Heart left ventricle (tissue), 16 donors: ENCODE results near the gene LGR6. TPM values are rescaled to one million over a fixed set of nuclear protein-coding genes. Genes with fewer than 3 reads are reported as not detected.

Experiments used
- ATAC-seq, 4 donors: fragments of 200-7000 bp; cut with Tn5 transposase; one replicate each; pipeline ENCODE4 v1.9.1; 2020 to 2022; ENCODE audit warnings: moderate library complexity in 4 of 4, mild to moderate bottlenecking in 3 of 4, moderate number of reproducible peaks in 1 of 4
- DNase-seq, 5 donors: peaks; one replicate each; pipeline ENCODE4 v3.0.0-alpha.2; 2020
- H3K27ac ChIP-seq, 12 donors: fragments of 200-600 bp; sonication (generic) in 4 of 12; one replicate each; pipeline versions ENCODE4 v1.5.0 to v1.8.0; 2016 to 2022; ENCODE audit warnings: mild to moderate bottlenecking in 2 of 12
- H3K27me3 ChIP-seq, 9 donors: fragments of 200-600 bp; sonication (generic) in 2 of 9; one replicate each; pipeline versions ENCODE4 v1.5.1 to v1.8.0; 2016 to 2022; ENCODE audit warnings: mild to moderate bottlenecking in 3 of 9
- H3K36me3 ChIP-seq, 9 donors: fragments of 200-600 bp; sonication (generic) in 2 of 9; one replicate each; pipeline versions ENCODE4 v1.5.0 to v1.8.0; 2018 to 2022; ENCODE audit warnings: mild to moderate bottlenecking in 2 of 9
- H3K4me1 ChIP-seq, 12 donors: fragments of 200-600 bp; sonication (generic) in 4 of 12; one replicate each; pipeline versions ENCODE4 v1.5.0 to v1.8.0; 2016 to 2022; ENCODE audit warnings: mild to moderate bottlenecking in 3 of 12
- H3K4me3 ChIP-seq, 12 donors: fragments of 200-600 bp; sonication (generic) in 4 of 12; one replicate each; pipeline versions ENCODE4 v1.5.0 to v1.8.0; 2017 to 2022; ENCODE audit warnings: mild to moderate bottlenecking in 9 of 12, moderate library complexity in 4 of 12
- H3K9me3 ChIP-seq, 12 donors: fragments of 200-600 bp; sonication (generic) in 4 of 12; one replicate each; pipeline versions ENCODE4 v1.5.0 to v1.8.0; 2016 to 2022; ENCODE audit warnings: mild to moderate bottlenecking in 1 of 12
- CTCF ChIP-seq, 12 donors: fragments of 200-600 bp; sonication (generic) in 4 of 12; IDR thresholded peaks; one replicate each; pipeline versions ENCODE4 v1.5.0 to v1.8.0; 2018 to 2022; ENCODE audit warnings: antibody characterized with exemption in 12 of 12, mild to moderate bottlenecking in 5 of 12
- POLR2A ChIP-seq, 2 donors: fragments of 450-650 bp; IDR thresholded peaks; one replicate each; pipeline ENCODE4 v1.6.1; 2017; ENCODE audit warnings: antibody characterized with exemption in 2 of 2, mild to moderate bottlenecking in 2 of 2, moderate library complexity in 2 of 2
- WGBS, 4 donors: extraction: QIAGEN DNeasy Blood & Tissue Kit in 2 of 4; methylation state at CpG; one replicate each; pipeline versions ENCODE4 v1.1.5 to v1.1.7; 2013 to 2018; 5-methylcytosine and 5-hydroxymethylcytosine counted together
- intact Hi-C, 10 donors: fragments of 100-400 bp; cut with DNase I; formaldehyde crosslinking; loops; one replicate each; pipeline versions ENCODE4 v1.11.1 to v1.14.2; 2022
- polyA plus RNA-seq, 2 donors: library from polyadenylated mRNA; stranded (reverse); fragments of 200-250 nt; gene quantifications; one replicate each; pipeline ENCODE4 v1.2.3, GENCODE V29; 2013
- total RNA-seq, 9 donors: library from RNA; depleted of rRNA in 2 of 9; stranded (reverse); fragments of >200 nt in 2 of 9; fragmentation: NEBNext Ultra II Directional in 3 of 9; extraction: Animal tissue kit (Norgen Biotek cat#: 25700) in 3 of 9; gene quantifications; one replicate each; pipeline versions ENCODE4 v1.1.0 to v1.2.4, GENCODE V29; 2016 to 2023
- donor health status: ischemic (EF 13 %, LVEDD 7.1; RV severe dilation, severe dysfunction).
- donor health status: healthy with polysubstance abuse.
- donor health status: DM: no; HTN: yes; CAD: no.
- donor health status: DM: no; HTN: no; CAD: no.
- donor health status: ischemic (EF 25% LVEDD 6.9; RV normal size, moderate dysfunction).
- donor health status: ischemic (EF 25% LVEDD 5.7; RV mildly dilated, moderate dysfunction).
- donor health status: healthy.
- donor health status: DM: yes; HTN: yes; CAD: no.
- donor health status: ischemic (EF 35%, LVEDD 5.7; RV mildly dilated, moderate dysfunction).
- donor health status: nonischemic (EF 11% LVEDD 7.7; RV severe dilation, severe dysfunction).
- donor health status: DM: yes; HTN: yes; CAD: no.
- donor health status: PGD.
- donor health status: ischemic (EF 29% LVEDD 5.4; RV normal size, mild dysfunction).
- donor health status: nonischemic (EF 23%, LVEDD 6.1; RV moderate dilation, normal function).

LGR6 gene
- total and polyA plus RNA-seq, 11 donors = 0.29 to 3.5 (median 1.7) TPM

DNA sequence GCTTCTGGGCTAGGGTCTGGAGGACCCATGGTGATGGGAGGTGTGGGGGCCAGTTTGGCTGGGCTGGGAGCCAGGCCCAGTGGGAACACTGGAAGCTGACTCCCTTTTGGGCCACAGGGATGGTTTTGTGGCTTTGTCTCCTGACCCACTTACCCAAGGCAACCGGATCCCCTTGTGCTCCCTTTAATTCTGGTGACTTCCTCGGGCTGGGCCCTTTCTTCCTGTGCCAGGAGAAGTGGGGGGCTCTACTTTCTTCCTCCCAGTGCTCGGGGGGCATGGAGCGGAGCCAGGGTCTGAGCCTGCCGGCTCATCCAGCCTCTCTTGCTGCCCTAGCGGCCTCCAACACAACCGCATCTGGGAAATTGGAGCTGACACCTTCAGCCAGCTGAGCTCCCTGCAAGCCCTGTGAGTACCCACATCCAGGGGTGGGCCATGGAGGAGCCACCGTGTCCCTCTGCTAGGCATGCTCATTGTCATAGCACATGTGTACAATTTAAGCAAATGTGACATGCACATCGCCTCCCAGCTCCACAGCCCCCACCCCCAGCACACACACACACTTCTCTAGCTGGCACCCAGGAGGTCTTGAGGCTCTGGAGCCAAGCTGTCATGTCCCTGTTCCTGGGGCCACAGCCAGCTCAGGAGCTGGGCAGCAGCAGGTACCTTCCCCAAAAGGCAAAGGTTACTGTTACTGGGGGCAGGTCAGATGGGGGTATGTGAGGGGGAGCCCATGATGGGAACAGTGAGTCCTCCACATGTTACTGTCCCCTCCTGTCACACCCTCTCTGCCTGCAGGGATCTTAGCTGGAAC is 113.1 kb downstream of the LGR6 start:
- no peak overlapping the region for H3K4me3 ChIP-seq
- intact Hi-C loops = no loop called here
- no peaks in the 10 kb centered on the region for H3K9me3 ChIP-seq
- DNase-seq = no peak
- H3K4me1 ChIP-seq = peaks cover 0 to 17% (median 0%) of the 10 kb centered on the region in 12 donors
- no peak overlapping the region for H3K27ac ChIP-seq
- 70 to 85% (median 75%) methylated on average over 8 to 9 of the region's 9 CpGs for WGBS, 4 donors
- H3K36me3 ChIP-seq = no peaks in the 10 kb centered on the region
- no peaks in the 10 kb centered on the region for H3K27me3 ChIP-seq
- no peak for ATAC-seq
- no peak for TF ChIP-seq POLR2A (IDR thresholded peaks at IDR 0.05)
- no peak for TF ChIP-seq CTCF (IDR thresholded peaks at IDR 0.05)

- H3K27me3 ChIP-seq = no peaks in the 10 kb centered on the region
- no peak for TF ChIP-seq CTCF (IDR thresholded peaks at IDR 0.05)
- no peak for TF ChIP-seq POLR2A (IDR thresholded peaks at IDR 0.05)
- intact Hi-C loops = loop anchor here in 2 of 10 donors (5.0 to 10.0 kb wide), 2 partner anchors 33 to 405 kb away; partner anchors contain the start of gene SYT2 (in 1 of the 2)
- H3K36me3 ChIP-seq = no peaks in the 10 kb centered on the region
- no peak overlapping the region for H3K27ac ChIP-seq
- ATAC-seq = no peak
- H3K4me1 ChIP-seq = peaks cover 0 to 8% (median 0%) of the 10 kb centered on the region in 12 donors
- no peak for DNase-seq
- no peak overlapping the region for H3K4me3 ChIP-seq
- no peaks in the 10 kb centered on the region for H3K9me3 ChIP-seq
These were observed 116.6 kb downstream of the LGR6 start for GRCh38 chr1:202310071-202310725.

DNA sequence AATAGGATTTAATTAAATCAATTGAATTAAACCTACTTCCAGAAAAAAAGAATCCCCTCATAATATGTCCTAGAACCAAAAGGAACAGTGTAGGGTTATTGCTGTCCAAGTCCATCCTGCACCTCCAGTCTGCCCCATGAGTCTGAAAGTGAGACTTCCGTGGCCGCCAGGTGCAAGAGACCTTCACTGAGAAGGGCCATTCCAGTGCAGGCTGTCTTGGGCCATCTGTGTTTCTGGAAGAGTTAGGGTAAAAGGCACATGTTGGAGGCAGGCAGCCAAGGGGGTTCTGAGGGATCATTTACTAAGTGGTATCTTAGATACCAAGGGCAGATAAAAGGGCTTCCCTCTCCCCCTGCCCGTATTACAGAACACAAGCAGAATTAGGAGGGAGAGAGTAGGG is 117.1 kb downstream of the LGR6 start:
- peaks cover 0 to 8% (median 0%) of the 10 kb centered on the region in 12 donors for H3K4me1 ChIP-seq
- WGBS, 4 donors = 83 to 96% (median 93%) methylated on average over 3 of the region's 3 CpGs
- DNase-seq (no peak), ATAC-seq (no peak)
- no peaks in the 10 kb centered on the region for H3K9me3 ChIP-seq
- H3K27me3 ChIP-seq = no peaks in the 10 kb centered on the region
- no peak for TF ChIP-seq CTCF (IDR thresholded peaks at IDR 0.05)
- no peak for TF ChIP-seq POLR2A (IDR thresholded peaks at IDR 0.05)
- H3K36me3 ChIP-seq = no peaks in the 10 kb centered on the region
- H3K27ac ChIP-seq = no peak overlapping the region
- no peak overlapping the region for H3K4me3 ChIP-seq
- intact Hi-C loops = loop anchor here in 2 of 10 donors (5.0 to 10.0 kb wide), 2 partner anchors 33 to 404 kb away; partner anchors contain the start of gene SYT2 (in 1 of the 2)
